ENCODE measurements around the gene SGPP2. TPM values are rescaled to one million over a fixed set of nuclear protein-coding genes. Genes with fewer than 3 reads are reported as not detected.

Gene SGPP2
- polyA plus RNA-seq, 1 experiment = not detected

DNA sequence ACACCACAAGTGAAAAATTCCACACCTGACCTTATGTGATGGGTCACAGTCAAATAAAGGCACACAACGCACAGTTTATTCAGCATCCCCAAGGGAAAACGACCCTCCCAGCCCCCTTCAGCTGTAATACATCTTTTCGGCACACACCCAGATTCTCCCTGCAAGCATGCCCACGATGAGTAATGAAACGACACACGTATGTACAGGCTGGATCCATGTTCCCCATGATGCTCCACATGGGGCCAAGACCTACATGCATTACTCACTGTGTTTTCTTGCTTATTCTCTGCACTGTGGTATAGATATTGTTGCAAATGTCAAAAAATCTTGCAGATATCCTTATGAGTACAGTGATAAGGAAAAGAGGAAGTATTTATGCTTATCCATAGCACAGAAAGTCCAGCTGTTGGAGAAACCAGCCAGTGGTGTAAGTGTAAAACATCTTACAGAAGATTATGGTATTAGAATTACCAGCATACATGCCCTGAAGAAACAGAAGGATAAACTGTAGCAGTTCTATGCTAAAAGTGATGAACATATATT lies 32.5 kb upstream of the SGPP2 start:
- CTCF ChIA-PET = no interaction called here
- TF ChIP-seq, protein P1, sequence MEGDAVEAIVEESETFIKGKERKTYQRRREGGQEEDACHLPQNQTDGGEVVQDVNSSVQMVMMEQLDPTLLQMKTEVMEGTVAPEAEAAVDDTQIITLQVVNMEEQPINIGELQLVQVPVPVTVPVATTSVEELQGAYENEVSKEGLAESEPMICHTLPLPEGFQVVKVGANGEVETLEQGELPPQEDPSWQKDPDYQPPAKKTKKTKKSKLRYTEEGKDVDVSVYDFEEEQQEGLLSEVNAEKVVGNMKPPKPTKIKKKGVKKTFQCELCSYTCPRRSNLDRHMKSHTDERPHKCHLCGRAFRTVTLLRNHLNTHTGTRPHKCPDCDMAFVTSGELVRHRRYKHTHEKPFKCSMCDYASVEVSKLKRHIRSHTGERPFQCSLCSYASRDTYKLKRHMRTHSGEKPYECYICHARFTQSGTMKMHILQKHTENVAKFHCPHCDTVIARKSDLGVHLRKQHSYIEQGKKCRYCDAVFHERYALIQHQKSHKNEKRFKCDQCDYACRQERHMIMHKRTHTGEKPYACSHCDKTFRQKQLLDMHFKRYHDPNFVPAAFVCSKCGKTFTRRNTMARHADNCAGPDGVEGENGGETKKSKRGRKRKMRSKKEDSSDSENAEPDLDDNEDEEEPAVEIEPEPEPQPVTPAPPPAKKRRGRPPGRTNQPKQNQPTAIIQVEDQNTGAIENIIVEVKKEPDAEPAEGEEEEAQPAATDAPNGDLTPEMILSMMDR (IDR thresholded peaks at IDR 0.05; ENCODE audit: low read depth, low read length) = no peak
- H3K4me3 ChIP-seq (ENCODE audit: low read depth, low read length) = no peak overlapping the region
- POLR2A ChIA-PET = no interaction called here
- DNase-seq (ENCODE audit: low read depth, low spot score) = no peak
- no peaks in the 10 kb centered on the region for H3K9me3 ChIP-seq (ENCODE audit: control insufficient read depth, insufficient read depth, low read length)
- no peaks in the 10 kb centered on the region for H3K27me3 ChIP-seq (ENCODE audit: control insufficient read depth, insufficient read depth, low read length)
- H3K27ac ChIP-seq (ENCODE audit: low read depth, low read length) = no peak overlapping the region

DNA sequence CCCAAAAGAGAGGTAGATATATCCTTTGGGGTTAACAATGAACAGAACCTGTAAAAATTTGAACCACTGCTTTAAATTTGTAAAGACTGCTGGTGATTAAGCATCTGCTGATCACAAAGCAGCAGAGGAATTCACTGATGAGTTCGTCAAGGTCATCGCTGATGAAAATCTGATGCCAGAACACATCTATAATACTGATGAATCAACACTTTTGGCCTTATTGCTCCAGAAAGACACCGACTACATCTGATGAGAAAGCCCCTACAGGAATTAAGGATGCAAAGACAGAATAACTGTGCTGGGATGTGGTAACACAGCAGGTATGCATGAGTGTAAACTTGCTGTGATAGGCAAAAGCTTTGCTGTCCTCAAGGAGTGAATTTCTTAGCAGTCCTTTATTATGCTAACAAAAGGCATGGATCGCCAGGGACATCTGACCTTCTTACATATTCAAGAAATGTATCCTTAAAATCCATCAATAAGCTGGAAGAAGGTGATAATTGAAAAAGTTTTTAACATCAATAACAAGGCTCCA lies 30.5 kb upstream of the SGPP2 start:
- Histone ChIP-seq H3K9me3 (ENCODE audit: control insufficient read depth, insufficient read depth, low read length) (no peaks in the 10 kb centered on the region), H3K4me3 (ENCODE audit: low read depth, low read length) (no peak overlapping the region), H3K27ac (ENCODE audit: low read depth, low read length) (no peak overlapping the region), H3K27me3 (ENCODE audit: control insufficient read depth, insufficient read depth, low read length) (no peaks in the 10 kb centered on the region)
- no peak for DNase-seq (ENCODE audit: low read depth, low spot score)
- POLR2A ChIA-PET = no interaction called here
- CTCF ChIA-PET = interaction anchor here (0.6 kb wide), 1 partner anchor 853 kb away, joined by 3 read pairs; no protein-coding TSS in a partner anchor
- TF ChIP-seq, protein P1 (IDR thresholded peaks at IDR 0.05; ENCODE audit: low read depth, low read length) = no peak

- no peak overlapping the region for H3K27ac ChIP-seq (ENCODE audit: low read depth, low read length)
- peaks cover 2% of the 10 kb centered on the region for H3K27me3 ChIP-seq (ENCODE audit: control insufficient read depth, insufficient read depth, low read length)
- ChIA-PET POLR2A (no interaction called here), CTCF (no interaction called here)
- no peak overlapping the region for H3K4me3 ChIP-seq (ENCODE audit: low read depth, low read length)
- DNase-seq (ENCODE audit: low read depth, low spot score) = no peak
- TF ChIP-seq, protein P1 (IDR thresholded peaks at IDR 0.05; ENCODE audit: low read depth, low read length) = no peak
- no peaks in the 10 kb centered on the region for H3K9me3 ChIP-seq (ENCODE audit: control insufficient read depth, insufficient read depth, low read length)
Observed at GRCh38 chr2:222398446-222398885, 25.9 kb upstream of the SGPP2 start.

DNA sequence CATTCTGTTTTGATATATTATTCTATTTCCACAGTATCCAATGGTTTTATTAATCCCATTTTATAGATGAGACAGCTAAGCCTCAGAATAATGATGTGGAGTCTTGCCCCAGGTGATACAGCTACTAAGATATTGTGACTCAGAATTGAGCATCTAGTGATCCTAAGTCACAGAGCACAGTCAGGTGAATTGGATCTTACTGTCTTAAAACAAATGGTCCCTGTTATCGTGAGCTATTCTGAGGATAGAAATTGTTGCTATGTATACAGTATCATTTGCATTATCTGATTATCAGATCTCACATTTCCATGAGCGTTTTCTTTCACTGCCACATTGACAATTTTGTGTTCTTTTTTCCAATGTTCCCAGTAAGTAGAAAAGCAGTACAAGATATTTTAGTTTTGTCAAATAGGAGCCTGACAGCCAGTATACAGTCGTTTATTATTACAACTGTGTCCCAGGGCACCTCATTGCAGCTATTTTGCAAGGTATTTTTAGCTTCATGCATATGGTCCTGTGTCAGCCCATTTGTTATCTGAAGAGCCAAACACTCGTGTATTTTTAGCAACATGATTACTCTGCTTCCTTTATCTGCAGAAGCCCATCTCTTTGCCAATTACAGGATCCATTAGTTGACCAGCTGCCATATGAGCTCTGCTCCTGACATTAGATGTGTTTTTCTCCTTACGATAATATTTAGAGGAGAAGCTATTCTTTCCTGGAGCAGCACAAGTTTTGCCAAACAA lies 25.1 kb upstream of the SGPP2 start:
- Histone ChIP-seq H3K4me3 (ENCODE audit: low read depth, low read length) (no peak overlapping the region), H3K27ac (ENCODE audit: low read depth, low read length) (no peak overlapping the region), H3K9me3 (ENCODE audit: control insufficient read depth, insufficient read depth, low read length) (no peaks in the 10 kb centered on the region), H3K27me3 (ENCODE audit: control insufficient read depth, insufficient read depth, low read length) (peaks cover 2% of the 10 kb centered on the region)
- ChIA-PET POLR2A (no interaction called here), CTCF (no interaction called here)
- no peak for DNase-seq (ENCODE audit: low read depth, low spot score)
- TF ChIP-seq, protein P1 (IDR thresholded peaks at IDR 0.05; ENCODE audit: low read depth, low read length) = no peak

Measured in AG04450 (cell line).